NCI-H146 treated with DMSO at 0.1 percent for 48 hours (cell line): Measurements from ENCODE around the gene APRT.
A peak's percentile ranks its signal among the peaks of the same experiment; 100 is the strongest.

Experiments
- DNase-seq: peaks from one replicate; lab custom pipeline; 2025; ENCODE audit not compliant: unreplicated experiment; lab: John Stamatoyannopoulos, UW

The APRT gene

GRCh38 chr16:88760424-88761142 is 51.1 kb downstream of the APRT start:
- peak; percentile 20 for DNase-seq

- DNase-seq, result no peak
Measured at GRCh38 chr16:88759976-88760350, 51.8 kb downstream of the APRT start.
